OCI-LY7 (cell line): ENCODE measurements around the gene TMEM42.

Source experiments
- EZH2phosphoT487 ChIP-seq: fragments of 200-600 bp; sonication (generic); IDR thresholded peaks from 2 replicates; pipeline ENCODE4 v1.6.1; 2018; ENCODE audit warnings: low read depth, borderline replicate concordance, mild to moderate bottlenecking, mixed run types, antibody characterized with exemption, low read length, moderate library complexity, mixed read lengths
- TF ChIP-seq, protein P1 (sequence below): fragments of 200-600 bp; sonication (generic); conservative IDR thresholded peaks from 2 replicates; pipeline ENCODE4 v1.5.1; 2014; ENCODE audit warnings: mild to moderate bottlenecking, antibody characterized with exemption, low read length, moderate library complexity, mixed read lengths

DNA sequence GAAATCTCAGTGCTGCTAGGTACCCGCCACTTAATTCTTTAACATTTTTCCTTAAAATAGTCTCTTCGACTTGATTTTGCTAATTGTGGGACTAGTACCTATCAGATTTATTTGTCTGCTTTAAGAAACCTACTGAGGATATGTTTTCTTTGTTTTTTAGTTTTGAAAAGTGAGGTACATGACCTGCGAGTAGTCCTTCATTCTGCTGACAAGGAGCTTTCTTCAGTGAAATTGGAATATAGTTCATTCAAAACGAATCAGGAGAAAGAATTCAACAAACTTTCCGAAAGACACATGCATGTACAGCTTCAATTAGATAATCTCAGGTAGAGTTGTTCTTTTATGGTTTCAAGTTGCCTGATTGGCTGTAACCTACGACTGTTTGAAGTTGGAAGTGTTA is 47.0 kb upstream of the TMEM42 start:
- TF ChIP-seq, protein P1, sequence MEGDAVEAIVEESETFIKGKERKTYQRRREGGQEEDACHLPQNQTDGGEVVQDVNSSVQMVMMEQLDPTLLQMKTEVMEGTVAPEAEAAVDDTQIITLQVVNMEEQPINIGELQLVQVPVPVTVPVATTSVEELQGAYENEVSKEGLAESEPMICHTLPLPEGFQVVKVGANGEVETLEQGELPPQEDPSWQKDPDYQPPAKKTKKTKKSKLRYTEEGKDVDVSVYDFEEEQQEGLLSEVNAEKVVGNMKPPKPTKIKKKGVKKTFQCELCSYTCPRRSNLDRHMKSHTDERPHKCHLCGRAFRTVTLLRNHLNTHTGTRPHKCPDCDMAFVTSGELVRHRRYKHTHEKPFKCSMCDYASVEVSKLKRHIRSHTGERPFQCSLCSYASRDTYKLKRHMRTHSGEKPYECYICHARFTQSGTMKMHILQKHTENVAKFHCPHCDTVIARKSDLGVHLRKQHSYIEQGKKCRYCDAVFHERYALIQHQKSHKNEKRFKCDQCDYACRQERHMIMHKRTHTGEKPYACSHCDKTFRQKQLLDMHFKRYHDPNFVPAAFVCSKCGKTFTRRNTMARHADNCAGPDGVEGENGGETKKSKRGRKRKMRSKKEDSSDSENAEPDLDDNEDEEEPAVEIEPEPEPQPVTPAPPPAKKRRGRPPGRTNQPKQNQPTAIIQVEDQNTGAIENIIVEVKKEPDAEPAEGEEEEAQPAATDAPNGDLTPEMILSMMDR = no peak
- no peak for TF ChIP-seq EZH2phosphoT487
